ENCODE data around the gene GPC6.

DNA sequence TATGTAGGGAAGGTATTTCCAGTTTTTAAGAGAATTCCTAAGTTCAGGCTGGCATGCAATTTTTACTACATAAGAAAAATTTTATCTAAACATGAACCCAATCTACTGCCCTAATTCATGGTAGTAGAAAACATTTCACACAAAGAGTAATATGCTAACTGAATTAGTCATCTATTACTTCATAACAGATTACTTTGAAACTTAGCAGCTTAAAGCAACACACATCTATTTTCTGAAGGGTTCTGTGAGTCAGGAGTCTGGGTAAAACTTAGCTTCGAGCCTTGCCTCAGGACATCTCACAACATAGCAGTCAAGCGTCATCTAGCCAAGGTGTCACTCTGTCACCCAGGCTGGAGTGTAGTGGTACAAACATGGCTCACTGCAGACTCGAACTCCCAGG is 715.4 kb downstream of the GPC6 start:
- TF ChIP-seq EP300 (IDR thresholded peaks at IDR 0.05), result no peak
- no peak for TF ChIP-seq CTCF (IDR thresholded peaks at IDR 0.05)
- TF ChIP-seq POLR2A (IDR thresholded peaks at IDR 0.05), result no peak
- no peak for TF ChIP-seq POLR2AphosphoS5 (IDR thresholded peaks at IDR 0.05)

Measured in suprapubic skin (tissue), 4 donors.